Sigmoid colon (tissue), 7 donors: ENCODE measurements around the gene KRT85. TPM values are rescaled to one million over a fixed set of nuclear protein-coding genes. Genes with fewer than 3 reads are reported as not detected.

Source experiments
- DNase-seq: peaks from one replicate; pipeline ENCODE4 v3.0.0-alpha.2; 2019
- H3K27ac ChIP-seq, 4 donors: fragments of 200-600 bp; sonication (generic); one replicate each; pipeline ENCODE4 v1.5.1; 2016 to 2019; ENCODE audit warnings: mild to moderate bottlenecking in 1 of 4
- H3K27me3 ChIP-seq, 3 donors: fragments of 200-600 bp; sonication (generic); one replicate each; pipeline ENCODE4 v1.5.1; 2019; ENCODE audit warnings: mild to moderate bottlenecking in 1 of 3
- H3K36me3 ChIP-seq, 4 donors: fragments of 200-600 bp; sonication (generic); one replicate each; pipeline ENCODE4 v1.5.1; 2016 to 2019
- H3K4me1 ChIP-seq, 4 donors: fragments of 200-600 bp; sonication (generic); one replicate each; pipeline ENCODE4 v1.5.1; 2017 to 2019
- H3K4me3 ChIP-seq, 4 donors: fragments of 200-600 bp; sonication (generic); one replicate each; pipeline ENCODE4 v1.5.1; 2017 to 2019; ENCODE audit warnings: mild to moderate bottlenecking in 2 of 4, moderate library complexity in 1 of 4
- H3K9me3 ChIP-seq, 4 donors: fragments of 200-600 bp in 3 of 4; sonication (generic) in 3 of 4; one replicate each; pipeline versions ENCODE4 v1.5.1 to v1.6.1; 2013 to 2019
- EP300 ChIP-seq, 4 donors: sonication (generic); formaldehyde crosslinking; IDR thresholded peaks; one replicate each; pipeline ENCODE4 v1.6.1; 2017; ENCODE audit warnings: antibody characterized with exemption in 4 of 4
- POLR2A ChIP-seq, 2 donors: fragments of 450-650 bp; IDR thresholded peaks; one replicate each; pipeline ENCODE4 v1.6.1; 2016; ENCODE audit warnings: antibody characterized with exemption in 2 of 2, mild to moderate bottlenecking in 2 of 2, moderate library complexity in 2 of 2
- POLR2AphosphoS5 ChIP-seq, 4 donors: sonication (generic); formaldehyde crosslinking; IDR thresholded peaks; one replicate each; pipeline ENCODE4 v1.6.1; 2017; ENCODE audit warnings: antibody characterized with exemption in 4 of 4
- WGBS, 2 donors: extraction: QIAGEN DNeasy Blood & Tissue Kit; methylation state at CpG; one replicate each; pipeline ENCODE4 v1.1.7; 2013; 5-methylcytosine and 5-hydroxymethylcytosine counted together
- intact Hi-C: fragments of 100-400 bp; cut with DNase I; formaldehyde crosslinking; loops from one replicate; pipeline ENCODE4 v1.15.1; 2023
- polyA plus RNA-seq, 3 donors: library from polyadenylated mRNA; stranded (reverse); fragments of 200-250 nt; gene quantifications; one replicate each; pipeline ENCODE4 v1.2.3, GENCODE V29; 2013
- total RNA-seq, 4 donors: library from RNA; depleted of rRNA; stranded (reverse); fragments of >200 nt; gene quantifications; one replicate each; pipeline ENCODE4 v1.1.0, GENCODE V29; 2016
- TF ChIP-seq, protein P1 (sequence below), 4 experiments: fragments of 450-650 bp in 3 of 4; fragments of 200-600 bp in 1 of 4; IDR thresholded peaks; one replicate each; pipeline ENCODE4 v1.5.1; 2016 to 2019; ENCODE audit warnings: antibody characterized with exemption in 4 of 4, mild to moderate bottlenecking in 3 of 4, moderate library complexity in 2 of 4
- donor health status: healthy with polysubstance abuse.
- donor health status: Bipolar disorder and iron deficiency.
- donor health status: healthy.

Gene KRT85
- total and polyA plus RNA-seq, 7 donors, result not detected

DNA sequence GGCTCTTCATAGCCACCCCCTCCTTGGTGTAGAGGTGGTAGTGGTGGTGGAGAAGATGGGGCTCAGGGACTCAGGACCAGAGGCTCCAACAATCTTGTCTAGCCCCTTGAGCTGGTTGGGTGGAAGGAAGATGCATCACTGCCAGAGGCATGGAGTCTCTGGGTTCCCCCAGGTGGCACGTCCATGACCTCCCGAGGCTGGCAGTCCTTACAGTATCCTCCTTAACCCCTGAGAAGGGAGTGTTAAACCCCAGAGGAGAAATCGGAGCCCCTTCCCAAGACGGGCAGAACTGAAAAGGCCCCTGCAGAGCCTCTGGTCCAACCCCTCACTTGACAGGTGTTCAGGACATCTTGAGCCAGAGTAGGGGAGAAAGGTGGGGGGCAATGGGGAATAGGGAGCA lies 55.2 kb downstream of the KRT85 start:
- Histone ChIP-seq H3K27me3 (peaks cover 0 to 3% (median 0%) of the 10 kb centered on the region in 3 donors), H3K27ac (no peak overlapping the region), H3K36me3 (no peaks in the 10 kb centered on the region), H3K4me3 (no peak overlapping the region), H3K9me3 (no peaks in the 10 kb centered on the region), H3K4me1 (peaks cover 0 to 35% (median 24%) of the 10 kb centered on the region in 4 donors)
- 82 to 86% methylated on average over 4 of the region's 4 CpGs for WGBS, 2 donors
- no peak for DNase-seq
- TF ChIP-seq, protein P1, sequence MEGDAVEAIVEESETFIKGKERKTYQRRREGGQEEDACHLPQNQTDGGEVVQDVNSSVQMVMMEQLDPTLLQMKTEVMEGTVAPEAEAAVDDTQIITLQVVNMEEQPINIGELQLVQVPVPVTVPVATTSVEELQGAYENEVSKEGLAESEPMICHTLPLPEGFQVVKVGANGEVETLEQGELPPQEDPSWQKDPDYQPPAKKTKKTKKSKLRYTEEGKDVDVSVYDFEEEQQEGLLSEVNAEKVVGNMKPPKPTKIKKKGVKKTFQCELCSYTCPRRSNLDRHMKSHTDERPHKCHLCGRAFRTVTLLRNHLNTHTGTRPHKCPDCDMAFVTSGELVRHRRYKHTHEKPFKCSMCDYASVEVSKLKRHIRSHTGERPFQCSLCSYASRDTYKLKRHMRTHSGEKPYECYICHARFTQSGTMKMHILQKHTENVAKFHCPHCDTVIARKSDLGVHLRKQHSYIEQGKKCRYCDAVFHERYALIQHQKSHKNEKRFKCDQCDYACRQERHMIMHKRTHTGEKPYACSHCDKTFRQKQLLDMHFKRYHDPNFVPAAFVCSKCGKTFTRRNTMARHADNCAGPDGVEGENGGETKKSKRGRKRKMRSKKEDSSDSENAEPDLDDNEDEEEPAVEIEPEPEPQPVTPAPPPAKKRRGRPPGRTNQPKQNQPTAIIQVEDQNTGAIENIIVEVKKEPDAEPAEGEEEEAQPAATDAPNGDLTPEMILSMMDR (IDR thresholded peaks at IDR 0.05), result no peak
- TF ChIP-seq POLR2AphosphoS5 (IDR thresholded peaks at IDR 0.05), result no peak
- no peak for TF ChIP-seq EP300 (IDR thresholded peaks at IDR 0.05)
- no peak for TF ChIP-seq POLR2A (IDR thresholded peaks at IDR 0.05)
- intact Hi-C loops, result no loop called here

DNA sequence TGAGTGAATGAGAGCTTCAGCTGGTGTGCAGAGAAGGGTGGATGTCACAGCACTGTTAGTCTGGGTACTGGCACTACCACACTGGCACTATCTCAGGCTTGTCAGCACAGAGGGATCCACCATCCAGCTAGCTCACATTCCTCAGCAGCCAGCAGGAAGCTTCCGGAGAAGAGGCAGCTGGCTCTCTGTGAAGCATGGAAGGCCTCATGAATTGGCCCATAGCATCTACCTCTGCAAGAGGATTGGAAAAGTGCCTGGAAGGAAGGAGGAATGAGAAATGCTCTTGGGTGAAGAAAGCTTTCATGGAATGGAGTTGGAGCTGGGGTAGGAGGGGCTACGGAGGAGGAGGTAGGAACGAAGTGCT lies 56.0 kb downstream of the KRT85 start:
- H3K9me3 ChIP-seq, result no peaks in the 10 kb centered on the region
- no peak for DNase-seq
- peaks cover 0 to 35% (median 24%) of the 10 kb centered on the region in 4 donors for H3K4me1 ChIP-seq
- H3K27me3 ChIP-seq, result peaks cover 0 to 3% (median 0%) of the 10 kb centered on the region in 3 donors
- TF ChIP-seq POLR2AphosphoS5 (IDR thresholded peaks at IDR 0.05) (no peak), EP300 (IDR thresholded peaks at IDR 0.05) (no peak), POLR2A (IDR thresholded peaks at IDR 0.05) (no peak)
- TF ChIP-seq, protein P1 (IDR thresholded peaks at IDR 0.05), result no peak
- no peak overlapping the region for H3K4me3 ChIP-seq
- no peaks in the 10 kb centered on the region for H3K36me3 ChIP-seq
- intact Hi-C loops, result no loop called here
- peak overlapping the region in 1 of 4 donors; percentile 52 for H3K27ac ChIP-seq
- WGBS, 2 donors, result 87 to 88% methylated on average over 3 of the region's 3 CpGs

DNA sequence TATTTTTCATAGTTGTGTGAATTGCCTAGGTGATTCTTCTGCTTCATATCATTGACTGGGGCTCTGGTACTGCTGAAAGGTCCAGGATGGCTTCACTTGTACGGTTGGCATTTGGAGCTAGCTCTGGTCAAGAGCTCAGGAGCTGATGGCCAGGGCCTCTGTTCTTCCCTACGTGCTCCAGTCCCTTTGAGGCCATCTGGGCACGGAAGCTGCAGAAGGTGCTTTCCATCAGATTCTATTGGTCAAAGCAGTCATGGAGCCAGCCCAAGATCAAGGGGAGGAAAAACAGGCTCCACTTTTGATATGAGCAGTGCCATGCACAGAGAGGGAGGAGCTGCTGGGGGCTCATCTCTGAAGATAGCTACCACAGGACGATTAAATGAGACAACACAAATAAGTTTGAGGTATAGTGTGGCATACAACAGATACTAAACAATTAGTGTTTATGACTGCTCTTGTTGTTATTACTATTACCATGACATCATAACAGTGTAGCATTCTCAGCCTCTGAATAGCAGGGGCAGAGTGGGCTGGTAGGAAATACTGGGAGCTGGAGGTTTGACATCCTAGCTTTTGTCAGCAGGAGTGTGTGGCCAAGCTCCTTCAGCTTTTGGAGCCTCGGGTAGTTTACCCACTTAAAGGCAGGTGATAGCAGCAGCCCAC lies 56.5 kb downstream of the KRT85 start:
- TF ChIP-seq POLR2AphosphoS5 (IDR thresholded peaks at IDR 0.05), result no peak
- Histone ChIP-seq H3K36me3 (no peaks in the 10 kb centered on the region), H3K9me3 (no peaks in the 10 kb centered on the region), H3K4me3 (no peak overlapping the region), H3K27ac (peak overlapping the region in 1 of 4 donors; percentile 52), H3K4me1 (peaks cover 0 to 35% (median 24%) of the 10 kb centered on the region in 4 donors), H3K27me3 (peaks cover 0 to 3% (median 0%) of the 10 kb centered on the region in 3 donors)
- no peak for DNase-seq
- WGBS, 2 donors, result 75 to 78% methylated on average over 5 of the region's 5 CpGs
- intact Hi-C loops, result no loop called here

Other genes with a start within 250 kb of the KRT85 start
- gene KRT80, start 175.5 kb downstream of the KRT85 start, total RNA-seq, result not detected
- under 1 TPM in 2 of 3 donors, not detected in 1; under 0.01 to 0.34 TPM for gene KRT80, start 175.5 kb downstream of the KRT85 start, polyA plus RNA-seq
- gene KRT7, start 134.2 kb downstream of the KRT85 start, total RNA-seq, result 1 to 10 TPM in 1 of 4 donors, under 1 TPM in 1, not detected in 2; 0.27 to 3.2 TPM
- gene KRT7, start 134.2 kb downstream of the KRT85 start, polyA plus RNA-seq, result 10 to 100 TPM in 1 of 3 donors, 1 to 10 TPM in 2; 1.2 to 12.0 (median 2.4) TPM
- gene KRT86, start 92.8 kb downstream of the KRT85 start, total RNA-seq, result not detected
- gene KRT86, start 92.8 kb downstream of the KRT85 start, polyA plus RNA-seq, result under 1 TPM in 2 of 3 donors, not detected in 1; 0.25 to 0.60 TPM
- gene KRT81, start 75.9 kb downstream of the KRT85 start, total RNA-seq, result under 1 TPM in 1 of 4 donors, not detected in 3; 0.14 TPM
- gene KRT81, start 75.9 kb downstream of the KRT85 start, polyA plus RNA-seq, result under 1 TPM in 1 of 3 donors, not detected in 2; 0.17 TPM
- not detected for gene KRT83, start 46.1 kb downstream of the KRT85 start, total RNA-seq
- not detected for gene KRT83, start 46.1 kb downstream of the KRT85 start, polyA plus RNA-seq
- gene KRT84, start 18.2 kb upstream of the KRT85 start, total RNA-seq, result not detected
- gene KRT84, start 18.2 kb upstream of the KRT85 start, polyA plus RNA-seq, result not detected
- gene KRT82, start 38.9 kb upstream of the KRT85 start, total RNA-seq, result not detected
- gene KRT82, start 38.9 kb upstream of the KRT85 start, polyA plus RNA-seq, result under 1 TPM in 1 of 3 donors, not detected in 2; 0.03 TPM
- gene KRT75, start 66.9 kb upstream of the KRT85 start, total RNA-seq, result not detected
- gene KRT75, start 66.9 kb upstream of the KRT85 start, polyA plus RNA-seq, result under 1 TPM in 1 of 3 donors, not detected in 2; 0.04 TPM
- not detected for gene KRT6B, start 84.7 kb upstream of the KRT85 start, total RNA-seq
- under 1 TPM in 2 of 3 donors, not detected in 1; 0.60 to 0.61 TPM for gene KRT6B, start 84.7 kb upstream of the KRT85 start, polyA plus RNA-seq
- not detected for gene KRT6C, start 106.3 kb upstream of the KRT85 start, total RNA-seq
- gene KRT6C, start 106.3 kb upstream of the KRT85 start, polyA plus RNA-seq, result under 1 TPM in 1 of 3 donors, not detected in 2; 0.60 TPM
- not detected for gene KRT6A, start 125.8 kb upstream of the KRT85 start, total RNA-seq
- 1 to 10 TPM in 1 of 3 donors, under 1 TPM in 1, not detected in 1; 0.19 to 6.0 TPM for gene KRT6A, start 125.8 kb upstream of the KRT85 start, polyA plus RNA-seq
- under 1 TPM in 1 of 4 donors, not detected in 3; 0.36 TPM for gene KRT5, start 152.9 kb upstream of the KRT85 start, total RNA-seq
- 1 to 10 TPM in 2 of 3 donors, not detected in 1; 1.1 to 7.8 TPM for gene KRT5, start 152.9 kb upstream of the KRT85 start, polyA plus RNA-seq
- not detected for gene KRT71, start 185.7 kb upstream of the KRT85 start, total RNA-seq
- gene KRT71, start 185.7 kb upstream of the KRT85 start, polyA plus RNA-seq, result not detected
- not detected for gene KRT74, start 206.4 kb upstream of the KRT85 start, total RNA-seq
- not detected for gene KRT74, start 206.4 kb upstream of the KRT85 start, polyA plus RNA-seq
- not detected for gene KRT72, start 234.0 kb upstream of the KRT85 start, total RNA-seq
- gene KRT72, start 234.0 kb upstream of the KRT85 start, polyA plus RNA-seq, result under 1 TPM in 1 of 3 donors, not detected in 2; 0.79 TPM